ENCODE results near the gene GMDS. TPM values are rescaled to one million over a fixed set of nuclear protein-coding genes. Genes with fewer than 3 reads are reported as not detected.

GMDS gene
- total and polyA plus RNA-seq, 4 donors: 7.3 to 28.3 (median 16.1) TPM

GRCh38 chr6:2133716-2134310, 111.6 kb downstream of the GMDS start:
- TF ChIP-seq CTCF (IDR thresholded peaks at IDR 0.05; ENCODE audit: control extremely low read depth, extremely low read depth): no peak
- 96% methylated on average over 7 of the region's 7 CpGs for WGBS, 2 donors

DNA sequence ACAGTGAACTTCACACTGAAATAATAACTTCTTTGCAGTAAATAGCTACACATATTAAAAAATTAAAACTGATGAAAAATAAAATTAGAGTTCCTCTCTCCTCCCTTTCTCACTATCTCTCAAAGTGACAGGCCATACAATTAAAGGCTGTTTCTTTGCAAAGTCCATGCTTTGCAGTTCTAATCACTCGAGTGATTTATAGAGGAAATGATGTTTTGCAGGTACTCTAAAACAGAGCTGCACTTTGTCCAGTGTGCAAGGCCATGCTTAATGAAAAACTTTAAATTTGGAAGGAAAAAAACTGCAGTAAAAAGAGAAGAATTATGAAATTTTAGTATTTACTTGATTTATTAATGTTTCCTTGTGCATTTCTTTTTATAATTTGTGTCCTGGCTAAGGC, 112.5 kb downstream of the GMDS start:
- no peak for ATAC-seq (ENCODE audit: insufficient read depth, low FRiP score)
- no peak for DNase-seq
- Histone ChIP-seq H3K4me1 (ENCODE audit: control insufficient read depth in 5 of 5, insufficient read depth in 5 of 5, low read length in 5 of 5) (no peaks in the 10 kb centered on the region), H3K4me3 (no peak overlapping the region), H3K27me3 (ENCODE audit: control insufficient read depth in 3 of 3, insufficient read depth in 3 of 3, low read length in 2 of 3) (no peaks in the 10 kb centered on the region), H3K9me3 (ENCODE audit: control insufficient read depth in 4 of 4, insufficient read depth in 3 of 4, low read length in 3 of 4) (no peaks in the 10 kb centered on the region), H3K9ac (ENCODE audit: insufficient read depth in 1 of 2, low read length in 2 of 2) (no peak overlapping the region), H3K27ac (ENCODE audit: low read depth in 1 of 2, low read length in 1 of 2) (no peak overlapping the region), H3K36me3 (ENCODE audit: control insufficient read depth in 4 of 4, insufficient read depth in 4 of 4, low read length in 4 of 4) (no peaks in the 10 kb centered on the region)
- no peak for TF ChIP-seq CTCF (IDR thresholded peaks at IDR 0.05; ENCODE audit: control extremely low read depth, extremely low read depth)
- 40 to 51% methylated on average over 1 of the region's 1 CpG for WGBS, 2 donors

More at GRCh38 chr6:2133716-2134310, 111.6 kb downstream of the GMDS start:
- DNase-seq (no peak), ATAC-seq (ENCODE audit: insufficient read depth, low FRiP score) (no peak)
- Histone ChIP-seq H3K36me3 (ENCODE audit: control insufficient read depth in 4 of 4, insufficient read depth in 4 of 4, low read length in 4 of 4) (no peaks in the 10 kb centered on the region), H3K4me1 (ENCODE audit: control insufficient read depth in 5 of 5, insufficient read depth in 5 of 5, low read length in 5 of 5) (no peaks in the 10 kb centered on the region), H3K27me3 (ENCODE audit: control insufficient read depth in 3 of 3, insufficient read depth in 3 of 3, low read length in 2 of 3) (no peaks in the 10 kb centered on the region), H3K9me3 (ENCODE audit: control insufficient read depth in 4 of 4, insufficient read depth in 3 of 4, low read length in 3 of 4) (no peaks in the 10 kb centered on the region), H3K9ac (ENCODE audit: insufficient read depth in 1 of 2, low read length in 2 of 2) (no peak overlapping the region), H3K27ac (ENCODE audit: low read depth in 1 of 2, low read length in 1 of 2) (no peak overlapping the region), H3K4me3 (no peak overlapping the region)

GRCh38 chr6:2132416-2132815, 113.0 kb downstream of the GMDS start:
- 56 to 74% methylated on average over 2 of the region's 2 CpGs for WGBS, 2 donors
- DNase-seq: no peak
- Histone ChIP-seq H3K27ac (ENCODE audit: low read depth in 1 of 2, low read length in 1 of 2) (no peak overlapping the region), H3K4me1 (ENCODE audit: control insufficient read depth in 5 of 5, insufficient read depth in 5 of 5, low read length in 5 of 5) (peaks cover 0 to 1% (median 0%) of the 10 kb centered on the region in 5 donors), H3K36me3 (ENCODE audit: control insufficient read depth in 4 of 4, insufficient read depth in 4 of 4, low read length in 4 of 4) (no peaks in the 10 kb centered on the region), H3K4me3 (no peak overlapping the region), H3K27me3 (ENCODE audit: control insufficient read depth in 3 of 3, insufficient read depth in 3 of 3, low read length in 2 of 3) (no peaks in the 10 kb centered on the region), H3K9me3 (ENCODE audit: control insufficient read depth in 4 of 4, insufficient read depth in 3 of 4, low read length in 3 of 4) (no peaks in the 10 kb centered on the region), H3K9ac (ENCODE audit: insufficient read depth in 1 of 2, low read length in 2 of 2) (no peak overlapping the region)
- no peak for ATAC-seq (ENCODE audit: insufficient read depth, low FRiP score)
- TF ChIP-seq CTCF (IDR thresholded peaks at IDR 0.05; ENCODE audit: control extremely low read depth, extremely low read depth): no peak

DNA sequence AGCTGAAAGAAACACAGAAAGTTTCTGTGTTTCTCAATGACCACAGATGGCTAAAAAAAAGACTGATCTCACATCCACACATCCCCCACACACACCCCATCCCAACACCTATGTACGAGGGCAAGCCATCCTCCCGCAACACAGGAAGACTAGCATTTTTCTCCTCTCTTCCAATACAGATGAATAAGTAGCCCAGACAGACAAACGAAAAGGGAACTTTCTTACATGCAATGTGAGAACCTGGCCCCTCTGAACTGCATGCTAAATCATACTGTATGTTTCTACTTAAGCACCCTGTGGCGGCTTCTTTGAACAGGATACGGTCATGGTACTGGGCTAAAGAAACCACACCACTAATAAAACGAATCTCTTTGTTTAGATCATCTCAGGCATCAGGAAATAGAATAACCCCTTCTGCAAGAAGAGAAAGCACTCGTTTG, 116.2 kb downstream of the GMDS start:
- H3K4me3 ChIP-seq: no peak overlapping the region
- no peaks in the 10 kb centered on the region for H3K36me3 ChIP-seq (ENCODE audit: control insufficient read depth in 4 of 4, insufficient read depth in 4 of 4, low read length in 4 of 4)
- no peaks in the 10 kb centered on the region for H3K27me3 ChIP-seq (ENCODE audit: control insufficient read depth in 3 of 3, insufficient read depth in 3 of 3, low read length in 2 of 3)
- no peak overlapping the region for H3K9ac ChIP-seq (ENCODE audit: insufficient read depth in 1 of 2, low read length in 2 of 2)
- ATAC-seq (ENCODE audit: insufficient read depth, low FRiP score) (no peak), DNase-seq (no peak)
- 27 to 54% methylated on average over 7 of the region's 7 CpGs for WGBS, 2 donors
- no peaks in the 10 kb centered on the region for H3K9me3 ChIP-seq (ENCODE audit: control insufficient read depth in 4 of 4, insufficient read depth in 3 of 4, low read length in 3 of 4)
- H3K4me1 ChIP-seq (ENCODE audit: control insufficient read depth in 5 of 5, insufficient read depth in 5 of 5, low read length in 5 of 5): peaks cover 0 to 3% (median 0%) of the 10 kb centered on the region in 5 donors
- TF ChIP-seq CTCF (IDR thresholded peaks at IDR 0.05; ENCODE audit: control extremely low read depth, extremely low read depth): no peak
- H3K27ac ChIP-seq (ENCODE audit: low read depth in 1 of 2, low read length in 1 of 2): no peak overlapping the region

Data from lung (tissue), 12 donors.